Gastrocnemius medialis (tissue), 4 donors: Measurements from ENCODE around the gene ROR1.

Source experiments
- POLR2A ChIP-seq, 2 donors: fragments of 450-650 bp; IDR thresholded peaks; one replicate each; pipeline ENCODE4 v1.6.1; 2017; ENCODE audit warnings: antibody characterized with exemption in 2 of 2, mild to moderate bottlenecking in 2 of 2, moderate library complexity in 2 of 2
- TF ChIP-seq, protein P1 (sequence below), 5 experiments: fragments of 450-650 bp in 3 of 5; fragments of 200-600 bp in 2 of 5; sonication (generic) in 2 of 5; IDR thresholded peaks in 4 of 5; conservative IDR thresholded peaks in 1 of 5; 1 replicate in 4 of 5; 2 replicates in 1 of 5; pipeline ENCODE4 v1.5.1; 2016 to 2019; ENCODE audit warnings: antibody characterized with exemption in 5 of 5, mild to moderate bottlenecking in 3 of 5, moderate library complexity in 3 of 5

DNA sequence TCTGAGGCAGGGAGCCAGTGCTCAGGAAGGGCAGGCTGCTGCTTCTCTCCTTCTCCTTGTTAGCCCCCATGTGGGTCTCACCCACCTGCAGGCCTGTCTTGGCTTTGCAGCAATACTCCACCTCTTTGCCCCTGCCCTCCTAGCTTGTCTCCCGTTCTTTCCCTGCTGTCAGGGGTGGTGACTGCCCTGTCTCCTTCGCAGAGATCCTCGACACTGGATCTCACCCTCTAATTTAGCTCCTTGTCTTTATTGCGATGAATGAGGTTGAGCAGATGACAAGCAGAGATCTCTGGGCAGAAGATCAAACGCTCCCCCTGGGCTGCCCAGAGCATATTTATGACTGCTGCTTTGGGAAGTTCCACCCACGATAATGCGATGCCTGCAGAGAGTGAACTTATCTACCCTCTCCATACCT, 199.2 kb downstream of the ROR1 start:
- TF ChIP-seq, protein P1, sequence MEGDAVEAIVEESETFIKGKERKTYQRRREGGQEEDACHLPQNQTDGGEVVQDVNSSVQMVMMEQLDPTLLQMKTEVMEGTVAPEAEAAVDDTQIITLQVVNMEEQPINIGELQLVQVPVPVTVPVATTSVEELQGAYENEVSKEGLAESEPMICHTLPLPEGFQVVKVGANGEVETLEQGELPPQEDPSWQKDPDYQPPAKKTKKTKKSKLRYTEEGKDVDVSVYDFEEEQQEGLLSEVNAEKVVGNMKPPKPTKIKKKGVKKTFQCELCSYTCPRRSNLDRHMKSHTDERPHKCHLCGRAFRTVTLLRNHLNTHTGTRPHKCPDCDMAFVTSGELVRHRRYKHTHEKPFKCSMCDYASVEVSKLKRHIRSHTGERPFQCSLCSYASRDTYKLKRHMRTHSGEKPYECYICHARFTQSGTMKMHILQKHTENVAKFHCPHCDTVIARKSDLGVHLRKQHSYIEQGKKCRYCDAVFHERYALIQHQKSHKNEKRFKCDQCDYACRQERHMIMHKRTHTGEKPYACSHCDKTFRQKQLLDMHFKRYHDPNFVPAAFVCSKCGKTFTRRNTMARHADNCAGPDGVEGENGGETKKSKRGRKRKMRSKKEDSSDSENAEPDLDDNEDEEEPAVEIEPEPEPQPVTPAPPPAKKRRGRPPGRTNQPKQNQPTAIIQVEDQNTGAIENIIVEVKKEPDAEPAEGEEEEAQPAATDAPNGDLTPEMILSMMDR (IDR thresholded peaks at IDR 0.05 in 4 of 5, conservative IDR thresholded peaks at IDR 0.05 in 1 of 5), result no peak
- TF ChIP-seq POLR2A (IDR thresholded peaks at IDR 0.05), result no peak
